ENCODE data around the gene CACNA2D4.

The CACNA2D4 gene

GRCh38 chr12:1815814-1816729 is 102.4 kb downstream of the CACNA2D4 start:
- DNase-seq (ENCODE audit: low read depth, low spot score): no peak

GRCh38 chr12:1815108-1815507 is 103.3 kb downstream of the CACNA2D4 start:
- DNase-seq (ENCODE audit: low read depth, low spot score): no peak

- DNase-seq (ENCODE audit: low read depth, low spot score): no peak
These were observed 104.2 kb downstream of the CACNA2D4 start for GRCh38 chr12:1814266-1814665.

- no peak for DNase-seq (ENCODE audit: low read depth, low spot score)
These were observed 105.7 kb downstream of the CACNA2D4 start for GRCh38 chr12:1812650-1813302.

- no peak for DNase-seq (ENCODE audit: low read depth, low spot score)
These were observed 106.5 kb downstream of the CACNA2D4 start for GRCh38 chr12:1811948-1812291.

GRCh38 chr12:1811281-1811947 is 107.0 kb downstream of the CACNA2D4 start:
- no peak for DNase-seq (ENCODE audit: low read depth, low spot score)

GRCh38 chr12:1810931-1811280 is 107.5 kb downstream of the CACNA2D4 start:
- DNase-seq (ENCODE audit: low read depth, low spot score): no peak

- DNase-seq (ENCODE audit: low read depth, low spot score): peak; percentile 55
These were observed 108.1 kb downstream of the CACNA2D4 start for GRCh38 chr12:1810201-1810930.

- no peak for DNase-seq (ENCODE audit: low read depth, low spot score)
These were observed 108.8 kb downstream of the CACNA2D4 start for GRCh38 chr12:1809591-1810190.

GRCh38 chr12:1808798-1809480 is 109.5 kb downstream of the CACNA2D4 start:
- no peak for DNase-seq (ENCODE audit: low read depth, low spot score)

GRCh38 chr12:1808036-1808797 is 110.2 kb downstream of the CACNA2D4 start:
- no peak for DNase-seq (ENCODE audit: low read depth, low spot score)

GRCh38 chr12:1807087-1807860 is 111.2 kb downstream of the CACNA2D4 start:
- no peak for DNase-seq (ENCODE audit: low read depth, low spot score)

GRCh38 chr12:1806301-1807086 is 112.0 kb downstream of the CACNA2D4 start:
- DNase-seq (ENCODE audit: low read depth, low spot score): no peak

GRCh38 chr12:1805441-1806081 is 112.9 kb downstream of the CACNA2D4 start:
- no peak for DNase-seq (ENCODE audit: low read depth, low spot score)

GRCh38 chr12:1804545-1805332 is 113.7 kb downstream of the CACNA2D4 start:
- peak; percentile 94 for DNase-seq (ENCODE audit: low read depth, low spot score)

GRCh38 chr12:1803736-1804135 is 114.7 kb downstream of the CACNA2D4 start:
- DNase-seq (ENCODE audit: low read depth, low spot score): no peak

- DNase-seq (ENCODE audit: low read depth, low spot score): no peak
These were observed 117.0 kb downstream of the CACNA2D4 start for GRCh38 chr12:1801303-1801975.

All from astrocyte of the hippocampus (primary cell).